H1 (cell line): Measurements from ENCODE around the gene ETV5. TPM values are rescaled to one million over a fixed set of nuclear protein-coding genes. Genes with fewer than 3 reads are reported as not detected.

Source experiments
- CTCF ChIA-PET: fragments of 300-600 bp; sonication (Branson Sonifier 250); formaldehyde crosslinking; loops from one replicate; lab custom pipeline; 2021; ENCODE audit not compliant: partially characterized antibody; lab: Charles Lee
- POLR2A ChIA-PET: fragments of 300-600 bp; sonication (Branson Sonifier 250); formaldehyde crosslinking; loops from one replicate; lab custom pipeline; 2021; ENCODE audit warnings: inconsistent platforms; ENCODE audit not compliant: partially characterized antibody; lab: Charles Lee
- DNase-seq, 2 experiments: peaks; one replicate each; pipeline versions ENCODE4 v3.0.0 to v3.0.0-alpha.2; 2010 to 2022; ENCODE audit warnings: low spot score in 2 of 2, low read depth in 1 of 2, mixed read lengths in 1 of 2
- FAIRE-seq: peaks from 2 replicates; lab custom pipeline; 2011; peaks lifted over from hg19 to GRCh38; lab: Jason Lieb, UNC
- H2AFZ ChIP-seq: 2 replicates; pipeline ENCODE4 v1.8.1; 2012; ENCODE audit warnings: low read length, inconsistent platforms
- H2AK5ac ChIP-seq: 2 replicates; pipeline ENCODE4 v1.6.1; 2013; ENCODE audit warnings: low read depth, low read length
- H2BK120ac ChIP-seq: replicated peaks from 2 replicates; pipeline ENCODE3; 2013; ENCODE audit warnings: low read depth, low read length, inconsistent platforms
- H2BK12ac ChIP-seq: 2 replicates; pipeline ENCODE4 v1.6.1; 2013; ENCODE audit warnings: low read depth, low read length
- H2BK15ac ChIP-seq: 2 replicates; pipeline ENCODE4 v1.6.1; 2013; ENCODE audit warnings: low read length
- H2BK20ac ChIP-seq: 2 replicates; pipeline ENCODE4 v1.6.1; 2013; ENCODE audit warnings: low read length
- H2BK5ac ChIP-seq: 2 replicates; pipeline ENCODE4 v1.6.1; 2013; ENCODE audit warnings: low read depth, low read length
- H3K14ac ChIP-seq: 2 replicates; pipeline ENCODE4 v1.6.1; 2013; ENCODE audit warnings: inconsistent platforms; ENCODE audit not compliant: insufficient read length
- H3K18ac ChIP-seq: 2 replicates; pipeline ENCODE4 v1.6.1; 2013; ENCODE audit warnings: low read length; ENCODE audit errors: extremely low read depth
- H3K23ac ChIP-seq: 2 replicates; pipeline ENCODE4 v1.6.1; 2013; ENCODE audit warnings: inconsistent platforms; ENCODE audit not compliant: insufficient read length
- H3K23me2 ChIP-seq: 2 replicates; pipeline ENCODE4 v1.6.1; 2013; ENCODE audit warnings: low read depth, low read length
- H3K27ac ChIP-seq: 2 replicates; pipeline ENCODE4 v1.6.1; 2011; ENCODE audit warnings: low read depth, low read length, inconsistent platforms
- H3K27me3 ChIP-seq, 4 experiments: replicated peaks in 1 of 4; 1 replicate in 1 of 4; 2 replicates in 3 of 4; pipeline versions ENCODE4 v1.6.1 to v1.8.1; 2011 to 2013; ENCODE audit warnings: low read length in 3 of 4, mild to moderate bottlenecking in 3 of 4, inconsistent platforms in 2 of 4, mixed read lengths in 2 of 4, moderate library complexity in 1 of 4; ENCODE audit not compliant: control insufficient read depth in 3 of 4, insufficient read depth in 3 of 4; ENCODE audit errors: extremely low read depth in 1 of 4
- H3K36me3 ChIP-seq, 4 experiments: 2 replicates each; pipeline versions ENCODE4 v1.6.1 to v1.8.1; 2011 to 2013; ENCODE audit warnings: mild to moderate bottlenecking in 4 of 4, low read length in 3 of 4, moderate library complexity in 2 of 4, control low read depth in 1 of 4, inconsistent platforms in 1 of 4; ENCODE audit not compliant: insufficient read depth in 4 of 4, control insufficient read depth in 2 of 4
- H3K4ac ChIP-seq: replicated peaks from 2 replicates; pipeline ENCODE3; 2013; ENCODE audit warnings: low read length, low read depth, mixed read lengths, inconsistent platforms; ENCODE audit not compliant: insufficient read length
- H3K4me1 ChIP-seq, 4 experiments: replicated peaks in 1 of 4; 1 replicate in 1 of 4; 2 replicates in 3 of 4; pipeline versions ENCODE4 v1.6.1 to v1.8.1; 2011 to 2013; ENCODE audit warnings: low read length in 3 of 4, inconsistent platforms in 2 of 4, mixed read lengths in 1 of 4; ENCODE audit not compliant: insufficient read depth in 4 of 4, control insufficient read depth in 3 of 4
- H3K4me2 ChIP-seq, 2 experiments: 2 replicates each; pipeline versions ENCODE4 v1.6.1 to v1.8.1; 2011 to 2013; ENCODE audit warnings: low read depth in 2 of 2, low read length in 2 of 2, control low read depth in 1 of 2, inconsistent platforms in 1 of 2, mild to moderate bottlenecking in 1 of 2; ENCODE audit not compliant: insufficient read depth in 1 of 2
- H3K4me3 ChIP-seq, 4 experiments: fragments of 200-600, 300-600 bp in 1 of 4; sonication (generic), shearing (Covaris generic), sonication (Bioruptor Twin) in 1 of 4; 2 replicates each; pipeline versions ENCODE4 v1.5.1 to v1.8.1; 2011 to 2016; ENCODE audit warnings: low read length in 4 of 4, low read depth in 3 of 4, control low read depth in 2 of 4, inconsistent platforms in 2 of 4, mild to moderate bottlenecking in 2 of 4, mixed read lengths in 1 of 4, moderate library complexity in 1 of 4; ENCODE audit not compliant: insufficient read depth in 2 of 4; ENCODE audit errors: extremely low read depth in 1 of 4
- H3K56ac ChIP-seq: replicated peaks from 2 replicates; pipeline ENCODE3; 2013; ENCODE audit warnings: low read depth, mild to moderate bottlenecking, mixed read lengths, low read length, inconsistent platforms; ENCODE audit not compliant: insufficient read length
- H3K79me1 ChIP-seq: 2 replicates; pipeline ENCODE4 v1.6.1; 2013; ENCODE audit warnings: low read depth, low read length, control low read depth
- H3K79me2 ChIP-seq, 2 experiments: 2 replicates each; pipeline versions ENCODE4 v1.6.1 to v1.8.1; 2012 to 2013; ENCODE audit warnings: low read length in 2 of 2, mild to moderate bottlenecking in 2 of 2, inconsistent platforms in 1 of 2; ENCODE audit not compliant: insufficient read depth in 2 of 2, control insufficient read depth in 1 of 2
- H3K9ac ChIP-seq, 4 experiments: replicated peaks in 1 of 4; 1 replicate in 1 of 4; 2 replicates in 3 of 4; pipeline versions ENCODE4 v1.6.1 to v1.8.1; 2011 to 2013; ENCODE audit warnings: low read depth in 3 of 4, low read length in 3 of 4, control low read depth in 2 of 4, mild to moderate bottlenecking in 2 of 4, moderate library complexity in 2 of 4, inconsistent platforms in 1 of 4; ENCODE audit errors: extremely low read depth in 1 of 4
- H3K9me3 ChIP-seq, 2 experiments: 2 replicates each; pipeline versions ENCODE4 v1.6.1 to v1.8.1; 2012 to 2013; ENCODE audit warnings: mild to moderate bottlenecking in 2 of 2, moderate library complexity in 2 of 2, control low read depth in 1 of 2, inconsistent platforms in 1 of 2, low read depth in 1 of 2, low read length in 1 of 2, mixed read lengths in 1 of 2; ENCODE audit not compliant: insufficient read depth in 2 of 2
- H4K20me1 ChIP-seq, 2 experiments: replicated peaks in 1 of 2; 2 replicates each; pipeline versions ENCODE3 to v1.8.1; 2011 to 2013; ENCODE audit warnings: inconsistent platforms in 2 of 2, low read length in 2 of 2, mild to moderate bottlenecking in 1 of 2; ENCODE audit not compliant: insufficient read depth in 2 of 2, control insufficient read depth in 1 of 2
- H4K5ac ChIP-seq: 2 replicates; pipeline ENCODE4 v1.6.1; 2013; ENCODE audit warnings: low read length, low read depth, mixed read lengths, inconsistent platforms; ENCODE audit not compliant: insufficient read length
- H4K8ac ChIP-seq: 2 replicates; pipeline ENCODE4 v1.8.0; 2013; ENCODE audit warnings: mild to moderate bottlenecking, moderate library complexity, low read length, inconsistent platforms; ENCODE audit not compliant: insufficient read depth; ENCODE audit errors: extremely low read depth
- H4K91ac ChIP-seq: replicated peaks from 2 replicates; pipeline ENCODE3; 2013; ENCODE audit warnings: low read length, mixed read lengths, inconsistent platforms; ENCODE audit not compliant: insufficient read length
- ASH2L ChIP-seq: fragments of 200-600, 300-600 bp; sonication (generic); IDR thresholded peaks from one replicate; pipeline ENCODE4 v1.7.1; 2017; ENCODE audit warnings: low read length
- BACH1 ChIP-seq: IDR thresholded peaks from 2 replicates; pipeline ENCODE4 v1.6.1; 2012; ENCODE audit warnings: low read length, improper control_type of control experiment
- CHD1 ChIP-seq: IDR thresholded peaks from 2 replicates; pipeline ENCODE4 v1.6.1; 2012; ENCODE audit warnings: low read depth, low read length, improper control_type of control experiment
- E2F6 ChIP-seq: IDR thresholded peaks from 2 replicates; pipeline ENCODE4 v1.6.1; 2012; ENCODE audit warnings: inconsistent platforms
- GABPA ChIP-seq: IDR thresholded peaks from 2 replicates; pipeline ENCODE4 v1.6.1; 2011; ENCODE audit warnings: mild to moderate bottlenecking, low read length, moderate library complexity, borderline replicate concordance; ENCODE audit not compliant: insufficient read depth
- KDM1A ChIP-seq: fragments of 200-600, 300-600 bp; sonication (generic); IDR thresholded peaks from 2 replicates; pipeline ENCODE4 v1.7.1; 2016; ENCODE audit warnings: mild to moderate bottlenecking, low read length, borderline replicate concordance
- POU5F1 ChIP-seq: IDR thresholded peaks from 2 replicates; pipeline ENCODE4 v1.6.1; 2011; ENCODE audit warnings: low read depth, mild to moderate bottlenecking, low read length, moderate library complexity
- RBBP5 ChIP-seq: IDR thresholded peaks from 2 replicates; pipeline ENCODE4 v1.7.1; 2012; ENCODE audit warnings: low read depth, mild to moderate bottlenecking, inconsistent platforms, low read length, moderate library complexity, borderline replicate concordance
- RFX5 ChIP-seq: IDR thresholded peaks from 2 replicates; pipeline ENCODE4 v1.6.1; 2011; ENCODE audit warnings: low read depth, low read length, improper control_type of control experiment, borderline replicate concordance
- SIRT6 ChIP-seq: IDR thresholded peaks from one replicate; pipeline ENCODE4 v1.7.1; 2012; ENCODE audit warnings: low read length, inconsistent platforms
- TAF1 ChIP-seq: IDR thresholded peaks from 2 replicates; pipeline ENCODE4 v1.6.1; 2011; ENCODE audit warnings: mild to moderate bottlenecking, low read depth, low read length
- WGBS, 2 experiments: shearing (Covaris generic) in 1 of 2; methylation state at CpG; one replicate each; pipeline versions ENCODE4 v1.1.6 to v1.1.7; 2013 to 2015; ENCODE audit warnings: low lambda C conversion rate in 2 of 2, mixed read lengths in 2 of 2, inconsistent platforms in 1 of 2, low coverage in 1 of 2, missing lambda C conversion rate in 1 of 2; ENCODE audit not compliant: insufficient replicate concordance in 2 of 2, insufficient coverage in 1 of 2, insufficient read length in 1 of 2; ENCODE audit errors: extremely low coverage in 1 of 2, missing lambda C conversion rate in 1 of 2; 5-methylcytosine and 5-hydroxymethylcytosine counted together
- polyA plus RNA-seq, 7 experiments: library from polyadenylated mRNA; depleted of rRNA in 3 of 7; stranded (reverse) in 5 of 7; unstranded in 2 of 7; fragments of >200 nt in 5 of 7; fragments of 200-250 nt in 2 of 7; gene quantifications; 1 replicate in 5 of 7; 2 replicates in 1 of 7; 4 replicates in 1 of 7; pipeline versions ENCODE4 v1.2.1 to v1.2.3, GENCODE V29; 2011 to 2013; ENCODE audit warnings: missing spikeins in 2 of 7, mixed read lengths in 2 of 7
- total RNA-seq: library from RNA; stranded (reverse); fragmentation: NEBNext Ultra II Directional; extraction: Animal tissue kit (Norgen Biotek cat#: 25700); gene quantifications from 2 replicates; pipeline ENCODE4 v1.2.1, GENCODE V29; 2021

Gene ETV5
- total and polyA plus RNA-seq, 2 of the 8 experiments (the other 6 are each of a cell fraction or from before 2014, with no cell fraction given): 13.1 to 36.9 TPM

- no peaks in the 10 kb centered on the region for H3K23me2 ChIP-seq
- H3K9ac ChIP-seq: no peak overlapping the region
- no peak overlapping the region for H3K4ac ChIP-seq
- no peak overlapping the region for H3K18ac ChIP-seq
- H3K79me1 ChIP-seq: no peaks in the 10 kb centered on the region
- H3K36me3 ChIP-seq: peaks cover 0 to 14% (median 0%) of the 10 kb centered on the region in 4 experiments; a peak in 2 of 8 replicates
- no peak overlapping the region for H2BK120ac ChIP-seq
- 91% methylated on average over 3 of the region's 3 CpGs; no CpG with 5 or more reads in 1 of the 2 experiments for WGBS, 2 experiments
- H4K91ac ChIP-seq: no peak overlapping the region
- H2BK15ac ChIP-seq: no peak overlapping the region
- H4K5ac ChIP-seq: no peak overlapping the region
- no peak overlapping the region for H3K4me3 ChIP-seq
- FAIRE-seq (no peak), DNase-seq (peak in 1 of 2 experiments; percentile 22)
- H3K27ac ChIP-seq: no peak overlapping the region
- no peak overlapping the region for H3K23ac ChIP-seq
- H4K8ac ChIP-seq: no peak overlapping the region
- no peak overlapping the region for H2BK12ac ChIP-seq
- CTCF ChIA-PET: interaction anchor here (2.4 kb wide), 1 partner anchor 12 kb away, joined by 8 read pairs; no protein-coding TSS in a partner anchor
- POLR2A ChIA-PET: interaction anchor here (1.1 to 1.8 kb wide), 3 partner anchors 15 to 51 kb away, joined by 3 to 6 read pairs (median 4); no protein-coding TSS in a partner anchor
- no peaks in the 10 kb centered on the region for H3K79me2 ChIP-seq
- H2AFZ ChIP-seq: no peak overlapping the region
- no peak overlapping the region for H2BK20ac ChIP-seq
- H3K4me2 ChIP-seq: no peak overlapping the region
- no peaks in the 10 kb centered on the region for H3K4me1 ChIP-seq
- no peaks in the 10 kb centered on the region for H4K20me1 ChIP-seq
- H2AK5ac ChIP-seq: no peak overlapping the region
- H3K14ac ChIP-seq: no peak overlapping the region
- H3K9me3 ChIP-seq: no peaks in the 10 kb centered on the region
- no peak for TF ChIP-seq CHD1
- no peak for TF ChIP-seq ASH2L
- no peak for TF ChIP-seq RFX5
- no peak for TF ChIP-seq TAF1
- TF ChIP-seq GABPA: no peak
- TF ChIP-seq BACH1: no peak
- no peak for TF ChIP-seq RBBP5
- TF ChIP-seq E2F6: no peak
- TF ChIP-seq POU5F1: no peak
- no peak for TF ChIP-seq SIRT6
- TF ChIP-seq KDM1A: no peak
- no peaks in the 10 kb centered on the region for H3K27me3 ChIP-seq
- no peak overlapping the region for H2BK5ac ChIP-seq
- H3K56ac ChIP-seq: no peak overlapping the region
Observed at GRCh38 chr3:186044427-186044826, 64.5 kb downstream of the ETV5 start.
